MCF 10A (cell line): ENCODE data around the gene CEP295NL. TPM values are rescaled to one million over a fixed set of nuclear protein-coding genes. Genes with fewer than 3 reads are reported as not detected.

Source experiments
- BruUV-seq: library from RNA; stranded (reverse); fragments of 400-500 nt; replicated peaks from 2 replicates; lab custom pipeline; 2021; lab: Mats Ljungman, UMichigan
- CTCF ChIA-PET: fragments of 300-600 bp; sonication (Branson Sonifier 250); formaldehyde crosslinking; extraction: SDS; loops from one replicate; lab custom pipeline; 2021; ENCODE audit warnings: antibody characterized with exemption, inconsistent platforms; lab: Yijun Ruan, JAX
- POLR2A ChIA-PET: fragments of 300-600, 350-650 bp; sonication (Branson Sonifier 250); formaldehyde crosslinking; extraction: SDS; loops from one replicate; lab custom pipeline; 2020; ENCODE audit warnings: antibody characterized with exemption, inconsistent platforms; lab: Yijun Ruan, JAX
- DNase-seq: peaks from one replicate; pipeline ENCODE4 v3.0.0-alpha.2; 2018; ENCODE audit not compliant: unreplicated experiment
- H3K27ac Mint-ChIP-seq: one replicate; pipeline ENCODE4 v1.8.0; 2022; ENCODE audit warnings: mild to moderate bottlenecking, low read depth, mixed read lengths; ENCODE audit not compliant: unreplicated experiment
- H3K27me3 Mint-ChIP-seq: one replicate; pipeline ENCODE4 v1.8.0; 2022; ENCODE audit warnings: mixed read lengths; ENCODE audit not compliant: insufficient read depth, unreplicated experiment
- H3K36me3 Mint-ChIP-seq: one replicate; pipeline ENCODE4 v1.8.0; 2022; ENCODE audit warnings: mild to moderate bottlenecking, moderate library complexity, mixed read lengths; ENCODE audit not compliant: insufficient read depth, unreplicated experiment
- H3K4me1 Mint-ChIP-seq: one replicate; pipeline ENCODE4 v1.8.0; 2022; ENCODE audit warnings: mixed read lengths; ENCODE audit not compliant: insufficient read depth, unreplicated experiment
- H3K4me3 Mint-ChIP-seq: one replicate; pipeline ENCODE4 v1.8.0; 2022; ENCODE audit warnings: mild to moderate bottlenecking, moderate library complexity, mixed read lengths; ENCODE audit not compliant: unreplicated experiment
- H3K9me3 Mint-ChIP-seq: one replicate; pipeline ENCODE4 v1.8.0; 2022; ENCODE audit warnings: mixed read lengths; ENCODE audit not compliant: unreplicated experiment
- intact Hi-C: fragments of 100-400 bp; cut with micrococcal nuclease; formaldehyde crosslinking; loops from 2 replicates; pipeline ENCODE4 v1.14.1; 2022
- total RNA-seq: library from RNA; stranded (reverse); gene quantifications from 2 replicates; pipeline ENCODE4 v1.2.3, GENCODE V29; 2022
- TF ChIP-seq, protein P1 (sequence below): fragments of 200-600 bp; IDR thresholded peaks from one replicate; pipeline ENCODE4 v1.8.0; 2022; ENCODE audit warnings: antibody characterized with exemption, mild to moderate bottlenecking; ENCODE audit not compliant: unreplicated experiment

The CEP295NL gene
- total RNA-seq, 1 experiment from 2014 or later = 0.68 TPM

DNA sequence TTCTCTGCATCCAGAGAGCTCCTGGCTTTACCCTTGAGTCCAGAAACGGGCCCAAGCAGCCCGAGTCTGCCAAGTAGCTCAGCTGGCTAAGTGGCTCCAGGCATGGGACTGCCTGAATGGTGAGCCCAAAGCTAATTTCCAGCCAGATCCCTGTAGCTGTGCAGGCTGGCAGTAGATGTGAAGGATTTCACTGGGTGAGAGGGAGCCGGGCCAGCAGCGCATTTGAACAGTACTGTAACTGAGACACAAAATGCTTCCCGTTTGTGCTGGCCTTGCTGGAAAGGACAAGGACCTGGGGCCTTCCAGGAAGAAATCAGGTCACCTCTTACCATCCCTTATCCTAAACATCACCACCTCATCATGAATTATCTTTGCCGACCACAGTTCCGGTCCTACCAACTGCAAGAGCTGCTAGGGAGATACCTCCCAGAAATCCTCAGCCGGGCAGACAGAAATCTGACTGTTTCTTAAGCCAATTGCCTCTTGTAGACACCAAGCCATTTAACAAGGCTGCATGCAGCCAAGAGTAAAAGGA lies 18.5 kb upstream of the CEP295NL start:
- BruUV-seq = no TSS peak
- TF ChIP-seq, protein P1, sequence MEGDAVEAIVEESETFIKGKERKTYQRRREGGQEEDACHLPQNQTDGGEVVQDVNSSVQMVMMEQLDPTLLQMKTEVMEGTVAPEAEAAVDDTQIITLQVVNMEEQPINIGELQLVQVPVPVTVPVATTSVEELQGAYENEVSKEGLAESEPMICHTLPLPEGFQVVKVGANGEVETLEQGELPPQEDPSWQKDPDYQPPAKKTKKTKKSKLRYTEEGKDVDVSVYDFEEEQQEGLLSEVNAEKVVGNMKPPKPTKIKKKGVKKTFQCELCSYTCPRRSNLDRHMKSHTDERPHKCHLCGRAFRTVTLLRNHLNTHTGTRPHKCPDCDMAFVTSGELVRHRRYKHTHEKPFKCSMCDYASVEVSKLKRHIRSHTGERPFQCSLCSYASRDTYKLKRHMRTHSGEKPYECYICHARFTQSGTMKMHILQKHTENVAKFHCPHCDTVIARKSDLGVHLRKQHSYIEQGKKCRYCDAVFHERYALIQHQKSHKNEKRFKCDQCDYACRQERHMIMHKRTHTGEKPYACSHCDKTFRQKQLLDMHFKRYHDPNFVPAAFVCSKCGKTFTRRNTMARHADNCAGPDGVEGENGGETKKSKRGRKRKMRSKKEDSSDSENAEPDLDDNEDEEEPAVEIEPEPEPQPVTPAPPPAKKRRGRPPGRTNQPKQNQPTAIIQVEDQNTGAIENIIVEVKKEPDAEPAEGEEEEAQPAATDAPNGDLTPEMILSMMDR = no peak
- intact Hi-C loops = loop anchor here (5.0 kb wide), 1 partner anchor 39 kb away; no protein-coding TSS in a partner anchor
- ChIA-PET CTCF (interaction anchor here (0.6 kb wide), 2 partner anchors 49 to 108 kb away, joined by 3 read pairs; no protein-coding TSS in a partner anchor), POLR2A (no interaction called here)
- DNase-seq = no peak
- H3K27me3 Mint-ChIP-seq = no peaks in the 10 kb centered on the region
- no peaks in the 10 kb centered on the region for H3K36me3 Mint-ChIP-seq
- no peaks in the 10 kb centered on the region for H3K9me3 Mint-ChIP-seq
- H3K4me1 Mint-ChIP-seq = peaks cover 36% of the 10 kb centered on the region
- H3K4me3 Mint-ChIP-seq = no peak overlapping the region
- H3K27ac Mint-ChIP-seq = no peak overlapping the region

DNA sequence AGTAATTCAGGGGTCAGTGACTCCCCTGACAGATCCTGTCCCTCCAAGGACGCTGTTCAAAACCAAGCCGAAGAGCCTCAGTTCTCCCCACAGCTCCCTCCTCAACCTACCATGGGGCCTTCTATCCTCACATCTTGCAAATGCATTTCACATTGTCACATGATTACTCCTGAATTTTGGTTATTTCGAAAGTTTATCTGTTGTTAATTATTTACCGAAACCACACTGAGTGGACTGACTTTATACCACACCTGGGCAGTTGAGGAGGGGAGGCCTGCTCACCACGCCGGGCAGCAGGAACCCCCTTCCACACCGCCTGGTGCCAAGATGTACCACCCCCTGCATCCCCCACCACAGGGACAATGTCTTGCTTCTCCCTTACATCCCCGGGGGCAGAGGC lies 17.5 kb upstream of the CEP295NL start:
- no TSS peak for BruUV-seq
- ChIA-PET CTCF (interaction anchor here (0.6 kb wide), 1 partner anchor 63 kb away, joined by 3 read pairs; no protein-coding TSS in a partner anchor), POLR2A (no interaction called here)
- H3K4me1 Mint-ChIP-seq = peaks cover 46% of the 10 kb centered on the region
- no peak overlapping the region for H3K4me3 Mint-ChIP-seq
- DNase-seq = no peak
- H3K27me3 Mint-ChIP-seq = no peaks in the 10 kb centered on the region
- no peaks in the 10 kb centered on the region for H3K9me3 Mint-ChIP-seq
- intact Hi-C loops = loop anchor here (5.0 kb wide), 1 partner anchor 38 kb away; no protein-coding TSS in a partner anchor
- H3K27ac Mint-ChIP-seq = no peak overlapping the region
- H3K36me3 Mint-ChIP-seq = no peaks in the 10 kb centered on the region
- TF ChIP-seq, protein P1 = no peak

DNA sequence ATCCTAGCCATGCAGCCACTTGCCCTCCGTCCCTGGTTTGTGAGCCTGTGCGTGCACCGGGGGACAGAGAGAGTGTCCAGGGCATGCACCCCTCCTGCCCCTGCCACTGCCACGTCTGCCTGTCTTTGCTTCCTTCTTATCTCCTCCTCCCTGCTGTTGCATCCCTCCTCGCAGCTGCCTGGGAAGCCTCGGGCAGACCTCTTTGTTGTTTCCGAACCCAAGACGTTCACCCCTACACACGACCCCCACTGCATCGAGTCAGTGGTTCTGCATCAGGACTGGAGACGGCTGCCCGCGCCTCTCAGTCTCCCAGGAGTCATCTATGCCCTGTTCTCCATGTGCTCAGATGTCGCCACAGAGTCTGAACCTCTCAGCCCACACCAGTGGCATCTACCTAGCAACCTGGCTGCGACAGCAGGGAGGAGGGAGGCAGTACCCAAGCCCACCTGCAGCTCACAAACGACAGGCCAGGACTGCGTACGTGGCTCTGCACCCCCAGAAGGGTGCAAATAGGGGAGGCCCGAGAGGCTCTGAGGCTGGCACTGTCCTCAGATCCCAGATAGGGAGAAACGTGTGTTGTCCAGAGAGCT lies 17.0 kb upstream of the CEP295NL start:
- intact Hi-C loops = loop anchor here (5.0 kb wide), 1 partner anchor 38 kb away; no protein-coding TSS in a partner anchor
- TF ChIP-seq, protein P1 = no peak
- no peaks in the 10 kb centered on the region for H3K27me3 Mint-ChIP-seq
- H3K9me3 Mint-ChIP-seq = no peaks in the 10 kb centered on the region
- H3K4me1 Mint-ChIP-seq = peaks cover 51% of the 10 kb centered on the region
- no peaks in the 10 kb centered on the region for H3K36me3 Mint-ChIP-seq
- H3K27ac Mint-ChIP-seq = no peak overlapping the region
- H3K4me3 Mint-ChIP-seq = no peak overlapping the region
- no TSS peak for BruUV-seq
- ChIA-PET CTCF (interaction anchor here (0.6 kb wide), 1 partner anchor 64 kb away, joined by 3 read pairs; no protein-coding TSS in a partner anchor), POLR2A (no interaction called here)
- DNase-seq = no peak

GRCh38 chr17:78918979-78919378 lies 16.0 kb upstream of the CEP295NL start:
- ChIA-PET POLR2A (interaction anchor here (0.9 kb wide), 1 partner anchor 10 kb away, joined by 4 read pairs; no protein-coding TSS in a partner anchor), CTCF (no interaction called here)
- Mint-ChIP-seq H3K4me3 (no peak overlapping the region), H3K36me3 (no peaks in the 10 kb centered on the region), H3K27me3 (no peaks in the 10 kb centered on the region), H3K4me1 (peaks cover 51% of the 10 kb centered on the region), H3K9me3 (no peaks in the 10 kb centered on the region), H3K27ac (no peak overlapping the region)
- intact Hi-C loops = no loop called here
- no TSS peak for BruUV-seq
- TF ChIP-seq, protein P1 = no peak
- no peak for DNase-seq
